HL-60 (cell line): ENCODE data around the gene PLXNB2.
A peak's percentile ranks its signal among the peaks of the same experiment; 100 is the strongest.

Experiments
- DNase-seq, 2 experiments: peaks; one replicate each; pipeline ENCODE4 v3.0.0-alpha.2; 2010 to 2020; ENCODE audit warnings: low read depth in 1 of 2, low spot score in 1 of 2
- H3K27ac ChIP-seq: fragments of 250-450 bp; sonication (Bioruptor Pico); replicated peaks from 2 replicates; pipeline ENCODE4 v1.5.1; 2020; ENCODE audit warnings: mild to moderate bottlenecking, moderate library complexity
- H3K27me3 ChIP-seq: fragments of 250-450 bp; sonication (Bioruptor Pico); 2 replicates; pipeline ENCODE4 v1.5.1; 2021; ENCODE audit warnings: mild to moderate bottlenecking, moderate library complexity; ENCODE audit not compliant: insufficient read depth, poor library complexity, severe bottlenecking
- H3K4me3 ChIP-seq: replicated peaks from 2 replicates; pipeline ENCODE4 v1.5.1; 2011; ENCODE audit warnings: mild to moderate bottlenecking, control low read depth, low read length; ENCODE audit not compliant: insufficient read depth
- CTCF ChIP-seq: IDR thresholded peaks from one replicate; pipeline ENCODE4 v1.5.1; 2011; ENCODE audit warnings: low read length, control low read depth, inconsistent platforms; ENCODE audit not compliant: insufficient read depth
- GABPA ChIP-seq: IDR thresholded peaks from 2 replicates; pipeline ENCODE4 v1.6.1; 2012; ENCODE audit warnings: low read depth
- POLR2AphosphoS5 ChIP-seq: IDR thresholded peaks from 2 replicates; pipeline ENCODE4 v1.6.1; 2012; ENCODE audit warnings: low read depth
- REST ChIP-seq: IDR thresholded peaks from 2 replicates; pipeline ENCODE4 v1.6.1; 2012; ENCODE audit warnings: low read depth; ENCODE audit not compliant: insufficient replicate concordance
- SPI1 ChIP-seq: IDR thresholded peaks from 2 replicates; pipeline ENCODE4 v1.6.1; 2012; ENCODE audit warnings: low read depth, mild to moderate bottlenecking, borderline replicate concordance

The PLXNB2 gene

GRCh38 chr22:50315289-50316113 lies 8.1 kb upstream of the PLXNB2 start:
- TF ChIP-seq SPI1 (no peak), CTCF (no peak), POLR2AphosphoS5 (no peak), GABPA (no peak), REST (no peak)
- peak in 1 of 2 experiments; percentile 64 for DNase-seq
- Histone ChIP-seq H3K27me3 (no peaks in the 10 kb centered on the region), H3K4me3 (no peak overlapping the region), H3K27ac (no peak overlapping the region)

- DNase-seq = peak; percentile 74 to 82
- H3K4me3 ChIP-seq = peak overlapping the region; percentile 27
- no peak for TF ChIP-seq POLR2AphosphoS5
- TF ChIP-seq SPI1 = no peak
- no peak for TF ChIP-seq REST
- no peak for TF ChIP-seq GABPA
- TF ChIP-seq CTCF = no peak
- no peaks in the 10 kb centered on the region for H3K27me3 ChIP-seq
- H3K27ac ChIP-seq = peak overlapping the region; percentile 17; the same call in 1 of the 2 replicates
These were observed 7.2 kb upstream of the PLXNB2 start for GRCh38 chr22:50314455-50315288.

GRCh38 chr22:50314081-50314454 lies 6.6 kb upstream of the PLXNB2 start:
- DNase-seq = no peak
- H3K4me3 ChIP-seq = peak overlapping the region; percentile 27
- peak overlapping the region; percentile 17; the same call in 1 of the 2 replicates for H3K27ac ChIP-seq
- H3K27me3 ChIP-seq = no peaks in the 10 kb centered on the region
- no peak for TF ChIP-seq POLR2AphosphoS5
- no peak for TF ChIP-seq SPI1
- TF ChIP-seq GABPA = no peak
- no peak for TF ChIP-seq REST
- TF ChIP-seq CTCF = no peak
